GM18517 (cell line): ENCODE data around the gene WNT4.
"Not testable (repeated sequence)": the region's sequence is repeated elsewhere in the genome, so short reads cannot be mapped to it uniquely, and the experiment has no call there.

ENCODE experiments used
- ATAC-seq: cut with Tn5 transposase; IDR thresholded peaks from one replicate; pipeline ENCODE4 v1.9.1; 2021; ENCODE audit warnings: mild to moderate bottlenecking, moderate library complexity; ENCODE audit not compliant: unreplicated experiment

Gene WNT4

GRCh38 chr1:22114083-22115012 is 28.5 kb downstream of the WNT4 start:
- no peak for ATAC-seq

GRCh38 chr1:22112554-22112953 is 30.3 kb downstream of the WNT4 start:
- ATAC-seq = no peak

- ATAC-seq = no peak
Measured at GRCh38 chr1:22111620-22112019, 31.3 kb downstream of the WNT4 start.

GRCh38 chr1:22111115-22111514 is 31.8 kb downstream of the WNT4 start:
- no peak for ATAC-seq

- no peak for ATAC-seq
Measured at GRCh38 chr1:22110016-22110415, 32.9 kb downstream of the WNT4 start.

GRCh38 chr1:22108339-22109105 is 34.4 kb downstream of the WNT4 start:
- no peak for ATAC-seq

- no peak for ATAC-seq
Measured at GRCh38 chr1:22107126-22107525, 35.8 kb downstream of the WNT4 start.

GRCh38 chr1:22105611-22106207 is 37.2 kb downstream of the WNT4 start:
- ATAC-seq = no peak

GRCh38 chr1:22104865-22105437 is 37.9 kb downstream of the WNT4 start:
- ATAC-seq = no peak

- ATAC-seq = no peak
Measured at GRCh38 chr1:22104094-22104493, 38.8 kb downstream of the WNT4 start.

GRCh38 chr1:22102746-22103145 is 40.2 kb downstream of the WNT4 start:
- no peak for ATAC-seq

GRCh38 chr1:22101995-22102394 is 40.9 kb downstream of the WNT4 start:
- ATAC-seq = no peak

GRCh38 chr1:22101199-22101598 is 41.7 kb downstream of the WNT4 start:
- ATAC-seq = no peak

- ATAC-seq = no peak
Measured at GRCh38 chr1:22100168-22100567, 42.7 kb downstream of the WNT4 start.

GRCh38 chr1:22098752-22099151 is 44.1 kb downstream of the WNT4 start:
- no peak for ATAC-seq

- no peak for ATAC-seq
Measured at GRCh38 chr1:22096463-22096862, 46.4 kb downstream of the WNT4 start.

GRCh38 chr1:22096036-22096435 is 46.9 kb downstream of the WNT4 start:
- no peak for ATAC-seq

GRCh38 chr1:22093513-22093912 is 49.4 kb downstream of the WNT4 start:
- no peak for ATAC-seq

- not testable (repeated sequence) for ATAC-seq
Measured at GRCh38 chr1:22092026-22092768, 50.7 kb downstream of the WNT4 start.

GRCh38 chr1:22090867-22091266 is 52.0 kb downstream of the WNT4 start:
- no peak for ATAC-seq

GRCh38 chr1:22089787-22090186 is 53.1 kb downstream of the WNT4 start:
- no peak for ATAC-seq
